K562 (cell line): ENCODE measurements around the gene NEDD8. TPM values are rescaled to one million over a fixed set of nuclear protein-coding genes. Genes with fewer than 3 reads are reported as not detected.

Experiments
- ATAC-seq: fragments of 200-7000 bp; cut with Tn5 transposase; 3 replicates; pipeline ENCODE4 v1.9.1; 2020; ENCODE audit warnings: moderate library complexity
- BruUV-seq: library from RNA; stranded (reverse); fragments of 400-500 nt; replicated peaks from 2 replicates; lab custom pipeline; 2021; lab: Mats Ljungman, UMichigan
- CTCF ChIA-PET: fragments of 300-600 bp; formaldehyde crosslinking; extraction: SDS; loops from one replicate; lab custom pipeline; 2021; ENCODE audit warnings: low intra/inter-chr PET ratio; lab: Yijun Ruan, JAX
- POLR2A ChIA-PET: fragments of 300-600, 350-650 bp; sonication (Branson Sonifier 250); formaldehyde crosslinking; extraction: SDS; loops from one replicate; lab custom pipeline; 2021; ENCODE audit warnings: antibody characterized with exemption, inconsistent platforms; lab: Yijun Ruan, JAX
- DNase-seq, 4 experiments: peaks; one replicate each; pipeline versions ENCODE4 v3.0.0 to v3.0.0-alpha.2; 2011 to 2018; ENCODE audit warnings: low spot score in 3 of 4, mixed read lengths in 3 of 4; ENCODE audit errors: extremely low read depth in 1 of 4
- FAIRE-seq: peaks from 2 replicates; lab custom pipeline; 2011; peaks lifted over from hg19 to GRCh38; lab: Jason Lieb, UNC
- H2AFZ ChIP-seq: 2 replicates; pipeline ENCODE4 v1.6.0; 2011; ENCODE audit warnings: low read depth, low read length, control low read depth, inconsistent platforms
- H3K27ac ChIP-seq: fragments of 200-600 bp; 3 replicates; pipeline ENCODE4 v1.8.0; 2011; ENCODE audit warnings: low read depth, mild to moderate bottlenecking, control low read depth, inconsistent platforms, low read length, moderate library complexity, mixed read lengths; ENCODE audit errors: extremely low read depth
- H3K27me3 ChIP-seq, 2 experiments: fragments of 300-600 bp in 1 of 2; 2 replicates in 1 of 2; 3 replicates in 1 of 2; pipeline versions ENCODE4 v1.6.0 to v1.8.0; 2011; ENCODE audit warnings: inconsistent platforms in 2 of 2, low read length in 2 of 2, mild to moderate bottlenecking in 1 of 2, mixed read lengths in 1 of 2, moderate library complexity in 1 of 2; ENCODE audit not compliant: control insufficient read depth in 2 of 2, insufficient read depth in 2 of 2
- H3K36me3 ChIP-seq: fragments of 300-600 bp; 3 replicates; pipeline ENCODE4 v1.8.0; 2011; ENCODE audit warnings: mild to moderate bottlenecking, low read length, inconsistent platforms; ENCODE audit not compliant: control insufficient read depth, insufficient read depth
- H3K4me1 ChIP-seq, 2 experiments: fragments of 200-600 bp in 1 of 2; replicated peaks in 1 of 2; 2 replicates in 1 of 2; 3 replicates in 1 of 2; pipeline versions ENCODE4 v1.5.1 to v1.8.0; 2011; ENCODE audit warnings: inconsistent platforms in 2 of 2, low read length in 2 of 2, mild to moderate bottlenecking in 1 of 2, mixed read lengths in 1 of 2, moderate library complexity in 1 of 2; ENCODE audit not compliant: control insufficient read depth in 2 of 2, insufficient read depth in 2 of 2
- H3K4me2 ChIP-seq: 2 replicates; pipeline ENCODE4 v1.6.1; 2011; ENCODE audit warnings: low read length, control low read depth, inconsistent platforms, mixed read lengths; ENCODE audit not compliant: insufficient read depth
- H3K4me3 ChIP-seq: fragments of 200-600 bp; sonication (generic), shearing (Covaris generic); 2 replicates; pipeline ENCODE4 v1.5.1; 2016; ENCODE audit warnings: control low read depth, inconsistent platforms
- H3K79me2 ChIP-seq: fragments of 200-600 bp; 3 replicates; pipeline ENCODE4 v1.8.0; 2011; ENCODE audit warnings: low read length, inconsistent platforms; ENCODE audit not compliant: control insufficient read depth, insufficient read depth
- H3K9ac ChIP-seq, 2 experiments: 2 replicates each; pipeline versions ENCODE4 v1.6.0 to v1.6.1; 2011; ENCODE audit warnings: low read depth in 2 of 2, low read length in 2 of 2, control low read depth in 1 of 2, inconsistent platforms in 1 of 2, mild to moderate bottlenecking in 1 of 2, mixed read lengths in 1 of 2; ENCODE audit not compliant: insufficient read depth in 1 of 2
- H3K9me1 ChIP-seq: one replicate; pipeline ENCODE4 v1.6.0; 2011; ENCODE audit warnings: inconsistent platforms, mild to moderate bottlenecking, low read length, moderate library complexity; ENCODE audit not compliant: control insufficient read depth, insufficient read depth
- H3K9me3 ChIP-seq: replicated peaks from 2 replicates; pipeline ENCODE4 v1.5.1; 2011; ENCODE audit warnings: low read depth, low read length, inconsistent platforms; ENCODE audit not compliant: control insufficient read depth, insufficient read depth
- H4K20me1 ChIP-seq: replicated peaks from 2 replicates; pipeline ENCODE4 v1.6.1; 2011; ENCODE audit warnings: low read length, inconsistent platforms, mixed read lengths; ENCODE audit not compliant: control insufficient read depth, insufficient read depth
- FOXO4 ChIP-seq: fragments of 450-650 bp; formaldehyde crosslinking; IDR thresholded peaks from 2 replicates; pipeline ENCODE4 v1.4.0; 2020; ENCODE audit warnings: mild to moderate bottlenecking, moderate library complexity
- HDAC3 ChIP-seq: fragments of 450-650 bp; IDR thresholded peaks from 2 replicates; pipeline ENCODE4 v1.6.1; 2018; ENCODE audit warnings: borderline replicate concordance, mild to moderate bottlenecking, moderate library complexity; ENCODE audit not compliant: partially characterized antibody
- NFIC ChIP-seq: fragments of 450-650 bp; IDR thresholded peaks from 2 replicates; pipeline ENCODE4 v1.6.1; 2017; ENCODE audit warnings: mild to moderate bottlenecking, inconsistent platforms
- POLR2H ChIP-seq: IDR thresholded peaks from 2 replicates; pipeline ENCODE4 v1.6.1; 2016; ENCODE audit warnings: missing genetic modification characterization, low read depth, mild to moderate bottlenecking, control low read depth, missing compliant biosample characterization, moderate library complexity
- TAF15 ChIP-seq: fragments of 200-400 bp; formaldehyde crosslinking; IDR thresholded peaks from 2 replicates; pipeline ENCODE4 v1.6.1; 2017; ENCODE audit warnings: mild to moderate bottlenecking, low read depth, low read length, moderate library complexity
- ZNF143 ChIP-seq: sonication (generic); formaldehyde crosslinking; IDR thresholded peaks from 2 replicates; pipeline ENCODE4 v1.9.0; 2022; ENCODE audit warnings: mild to moderate bottlenecking, missing genetic modification reagents
- ZNF444 ChIP-seq: fragments of 250-450 bp; sonication (Bioruptor Pico); IDR thresholded peaks from 2 replicates; pipeline ENCODE4 v1.4.0; 2020; ENCODE audit warnings: mild to moderate bottlenecking, moderate library complexity
- ZNF583 ChIP-seq: fragments of 250-450 bp; sonication (Bioruptor Pico); IDR thresholded peaks from 2 replicates; pipeline ENCODE4 v1.4.0; 2020
- ZNF699 ChIP-seq: fragments of 250-450 bp; sonication (Bioruptor Pico); IDR thresholded peaks from 2 replicates; pipeline ENCODE4 v1.8.0; 2021; ENCODE audit warnings: mild to moderate bottlenecking, moderate library complexity; ENCODE audit not compliant: insufficient replicate concordance
- ZNF740 ChIP-seq, 3 experiments: fragments of 200-800 bp in 1 of 3; sonication (Bioruptor generic) in 1 of 3; sonication (generic) in 1 of 3; formaldehyde crosslinking in 1 of 3; IDR thresholded peaks; 2 replicates each; pipeline versions ENCODE4 v1.6.1 to v1.8.0; 2016 to 2022; ENCODE audit warnings: mild to moderate bottlenecking in 2 of 3, missing compliant biosample characterization in 2 of 3, missing genetic modification characterization in 2 of 3, missing genetic modification reagents in 1 of 3
- ZNF76 ChIP-seq: fragments of 250-450 bp; sonication (Bioruptor Pico); IDR thresholded peaks from 2 replicates; pipeline ENCODE4 v1.4.0; 2020; ENCODE audit warnings: mild to moderate bottlenecking, moderate library complexity, borderline replicate concordance
- WGBS: fragments of 100-300 bp; shearing (Covaris generic); methylation state at CpG from one replicate; pipeline ENCODE4 v1.1.6; 2016; ENCODE audit warnings: low coverage, mixed read lengths; ENCODE audit not compliant: insufficient coverage; ENCODE audit errors: missing lambda C conversion rate; 5-methylcytosine and 5-hydroxymethylcytosine counted together
- in situ Hi-C: fragments of 300-500 bp; cut with MboI; formaldehyde crosslinking; loops from 4 replicates; pipeline ENCODE4 v1.15.0; 2018; ENCODE audit warnings: inconsistent platforms, mixed read lengths
- intact Hi-C: fragments of 100-400 bp; cut with micrococcal nuclease; formaldehyde crosslinking; loops from 2 replicates; pipeline ENCODE4 v1.14.2; 2022
- polyA plus RNA-seq, 8 experiments: library from polyadenylated mRNA; depleted of rRNA in 4 of 8; stranded (reverse) in 5 of 8; unstranded in 3 of 8; fragments of >200 nt; fragmentation: Nextera tagmentation in 2 of 8; fragmentation: Illumina TruSeq in 1 of 8; extraction: Ambion mirVana in 2 of 8; extraction: Trizol in 1 of 8; gene quantifications; 2 replicates each; pipeline versions ENCODE4 v1.2.1 to v1.2.3, GENCODE V29; 2011 to 2014; ENCODE audit warnings: inconsistent platforms in 1 of 8, missing spikeins in 1 of 8
- total RNA-seq, 7 experiments: library from RNA; depleted of rRNA in 6 of 7; stranded (reverse); fragments of >200 nt in 6 of 7; fragmentation: Illumina TruSeq in 2 of 7; extraction: Trizol in 2 of 7; gene quantifications; 2 replicates each; pipeline versions ENCODE4 v1.2.1 to v1.2.3, GENCODE V29; 2011 to 2021; ENCODE audit warnings: low replicate concordance in 1 of 7

Gene NEDD8
- total and polyA plus RNA-seq, 9 of the 15 experiments (the other 6 are each of a cell fraction or from before 2014, with no cell fraction given) = 142 to 691 (median 260) TPM

- BruUV-seq = no TSS peak
Observed at GRCh38 chr14:24198814-24199524, 33.2 kb downstream of the NEDD8 start.

More at GRCh38 chr14:24198814-24199524, 33.2 kb downstream of the NEDD8 start:
- peaks cover 6 to 13% of the 10 kb centered on the region in 2 experiments; a peak in 3 of 5 replicates for H3K4me1 ChIP-seq
- no peak overlapping the region for H3K4me3 ChIP-seq
- 82% methylated on average over 4 of the region's 7 CpGs for WGBS
- in situ Hi-C loops (no loop called here), intact Hi-C loops (no loop called here)
- 0 out of 2 replicates have a peak, but pooled peaks cover 2% of the 10 kb centered on the region for H3K9me3 ChIP-seq
- H4K20me1 ChIP-seq = no peaks in the 10 kb centered on the region
- no peak overlapping the region for H2AFZ ChIP-seq
- no peak overlapping the region for H3K9ac ChIP-seq
- peaks cover 15% of the 10 kb centered on the region; the same call in 2 of the 3 replicates for H3K36me3 ChIP-seq
- TF ChIP-seq ZNF583 (CRISPR knock-in tag) (no peak), ZNF444 (CRISPR knock-in tag) (no peak), POLR2H (no peak), ZNF76 (CRISPR knock-in tag) (no peak), NFIC (no peak), TAF15 (no peak), ZNF740 (CRISPR knock-in tag; IDR thresholded peaks at IDR 0.05) (no peak), ZNF740 (tag; IDR thresholded peaks at IDR 0.05) (no peak), ZNF143 (CRISPR knock-in tag) (no peak), ZNF699 (no peak), HDAC3 (no peak), FOXO4 (CRISPR knock-in tag) (no peak)
- H3K4me2 ChIP-seq = no peak overlapping the region
- H3K27ac ChIP-seq = no peak overlapping the region
- ATAC-seq = no peak
- no peak for FAIRE-seq
- CTCF ChIA-PET = no interaction called here
- no peak for DNase-seq
- H3K79me2 ChIP-seq = peaks cover 44% of the 10 kb centered on the region
- H3K9me1 ChIP-seq = no peaks in the 10 kb centered on the region
- POLR2A ChIA-PET = interaction anchor here (0.6 to 0.9 kb wide), 2 partner anchors 10 to 29 kb away, joined by 3 to 4 read pairs; no protein-coding TSS in a partner anchor
- no peaks in the 10 kb centered on the region for H3K27me3 ChIP-seq
